Activated naive CD4-positive, alpha-beta T cell treated with anti-CD3 and anti-CD28 coated beads, Interleukin-2, amount 10 ng/mL, durations not matched to agents 7 days and 5 days (primary cell): ENCODE measurements around the gene RAD51B.

Experiments
- CTCF ChIA-PET: fragments of 350-600 bp; sonication (Branson Sonifier 250); formaldehyde crosslinking; loops from one replicate; lab custom pipeline; 2021; ENCODE audit warnings: antibody characterized with exemption; lab: Charles Lee
- DNase-seq: peaks from one replicate; pipeline ENCODE4 v3.0.0-alpha.2; 2020
- H3K27ac Mint-ChIP-seq: one replicate; pipeline ENCODE4 v1.8.0; 2021; ENCODE audit warnings: mild to moderate bottlenecking, moderate library complexity, mixed read lengths
- H3K27me3 Mint-ChIP-seq: one replicate; pipeline ENCODE4 v1.8.0; 2021; ENCODE audit warnings: mild to moderate bottlenecking, mixed read lengths
- H3K36me3 Mint-ChIP-seq: one replicate; pipeline ENCODE4 v1.8.0; 2021; ENCODE audit warnings: mixed read lengths
- H3K4me1 Mint-ChIP-seq: one replicate; pipeline ENCODE4 v1.8.0; 2021; ENCODE audit warnings: mixed read lengths
- H3K4me3 Mint-ChIP-seq: one replicate; pipeline ENCODE4 v1.8.0; 2021; ENCODE audit warnings: mild to moderate bottlenecking, moderate library complexity, mixed read lengths
- H3K9me3 Mint-ChIP-seq: one replicate; pipeline ENCODE4 v1.8.0; 2021; ENCODE audit warnings: mixed read lengths

Gene RAD51B

GRCh38 chr14:68564826-68565759 is 745.5 kb downstream of the RAD51B start:
- no peak overlapping the region for H3K4me3 Mint-ChIP-seq
- H3K27me3 Mint-ChIP-seq: peaks cover 4% of the 10 kb centered on the region
- H3K27ac Mint-ChIP-seq: no peak overlapping the region
- H3K9me3 Mint-ChIP-seq: no peaks in the 10 kb centered on the region
- DNase-seq: peak; percentile 62
- CTCF ChIA-PET: interaction anchor here (0.8 to 1.0 kb wide), 2 partner anchors 24 to 171 kb away, joined by 3 read pairs; no protein-coding TSS in a partner anchor
- no peaks in the 10 kb centered on the region for H3K36me3 Mint-ChIP-seq
- peaks cover 32% of the 10 kb centered on the region for H3K4me1 Mint-ChIP-seq

DNA sequence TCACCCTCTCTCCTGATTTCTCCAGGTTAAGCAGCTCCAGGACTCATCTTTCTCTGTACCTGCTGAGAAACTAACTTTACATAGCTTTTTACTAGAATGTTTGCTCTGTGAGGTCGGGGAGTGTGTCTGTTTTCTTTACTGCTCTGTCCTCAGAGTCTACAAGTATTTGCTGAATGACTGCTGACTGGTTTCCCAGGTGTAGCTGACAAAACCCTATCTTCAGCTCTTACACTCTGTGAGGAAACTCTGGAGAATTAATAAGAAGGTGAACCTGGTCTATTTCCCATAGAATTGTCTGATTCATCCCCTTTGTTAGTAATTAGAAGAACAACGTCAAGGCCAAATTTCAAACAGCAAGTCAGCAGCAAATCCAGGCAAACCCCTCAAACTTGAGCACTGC is 746.5 kb downstream of the RAD51B start:
- Mint-ChIP-seq H3K36me3 (no peaks in the 10 kb centered on the region), H3K9me3 (no peaks in the 10 kb centered on the region), H3K27me3 (peaks cover under 1% of the 10 kb centered on the region), H3K4me1 (peaks cover 32% of the 10 kb centered on the region), H3K4me3 (no peak overlapping the region), H3K27ac (no peak overlapping the region)
- CTCF ChIA-PET: interaction anchor here (0.8 kb wide), 1 partner anchor 23 kb away, joined by 3 read pairs; no protein-coding TSS in a partner anchor
- no peak for DNase-seq

DNA sequence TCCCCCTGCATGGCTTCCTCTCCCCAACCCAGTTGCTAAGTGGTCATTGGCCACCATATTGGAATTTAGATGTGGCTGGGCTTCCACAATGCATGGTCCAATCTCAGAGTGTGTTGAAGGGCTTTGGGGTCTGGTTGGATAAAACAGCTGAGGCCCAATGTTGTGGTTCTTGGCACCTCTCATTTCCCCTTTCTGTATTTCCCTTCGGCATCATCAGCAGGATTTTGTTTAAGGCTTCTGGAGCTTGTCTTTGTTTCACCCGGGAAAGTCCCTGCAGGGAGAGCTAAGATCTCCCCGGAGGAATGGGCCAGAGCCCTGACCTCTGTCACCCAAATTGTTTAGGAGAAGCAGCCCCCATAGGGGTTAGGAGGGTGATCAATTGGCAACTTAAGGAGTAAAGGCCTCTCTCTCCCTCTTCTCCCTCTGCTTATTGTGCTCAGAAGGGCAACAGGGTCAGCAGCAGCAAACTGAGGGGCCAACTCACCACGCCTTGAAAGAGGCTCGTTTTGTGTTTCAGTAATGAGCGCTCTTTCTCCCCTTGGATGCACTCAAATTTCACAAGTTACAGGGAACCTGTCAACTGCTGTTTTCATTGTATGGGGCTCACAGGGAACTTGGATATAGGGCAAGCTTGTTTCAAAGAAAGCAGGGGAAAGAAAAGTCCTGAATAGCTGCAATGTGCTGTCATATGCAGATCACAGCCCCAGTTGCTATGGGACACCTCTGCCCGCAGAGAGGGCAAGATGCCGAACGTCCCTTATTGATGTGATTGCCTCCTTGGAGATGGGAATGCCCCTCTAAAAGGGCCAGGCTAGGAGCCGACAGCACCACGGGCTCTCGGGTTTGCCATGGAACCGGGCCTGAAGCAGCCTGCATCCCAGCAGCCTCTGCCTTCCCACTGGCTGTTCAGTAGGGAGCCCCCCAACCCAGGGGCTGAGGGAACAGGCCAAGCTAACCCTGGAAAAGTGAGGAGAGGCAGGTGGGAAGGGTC is 749.6 kb downstream of the RAD51B start:
- H3K27ac Mint-ChIP-seq: no peak overlapping the region
- H3K4me1 Mint-ChIP-seq: peaks cover 18% of the 10 kb centered on the region
- no peak overlapping the region for H3K4me3 Mint-ChIP-seq
- CTCF ChIA-PET: no interaction called here
- H3K36me3 Mint-ChIP-seq: no peaks in the 10 kb centered on the region
- no peaks in the 10 kb centered on the region for H3K9me3 Mint-ChIP-seq
- DNase-seq: no peak
- no peaks in the 10 kb centered on the region for H3K27me3 Mint-ChIP-seq

GRCh38 chr14:68569970-68570409 is 750.4 kb downstream of the RAD51B start:
- Mint-ChIP-seq H3K4me1 (peaks cover 11% of the 10 kb centered on the region), H3K27me3 (no peaks in the 10 kb centered on the region), H3K4me3 (no peak overlapping the region), H3K9me3 (no peaks in the 10 kb centered on the region), H3K36me3 (no peaks in the 10 kb centered on the region), H3K27ac (no peak overlapping the region)
- CTCF ChIA-PET: no interaction called here
- DNase-seq: no peak

GRCh38 chr14:68571114-68571591 is 751.6 kb downstream of the RAD51B start:
- H3K4me3 Mint-ChIP-seq: no peak overlapping the region
- no peak for DNase-seq
- H3K27me3 Mint-ChIP-seq: peaks cover 3% of the 10 kb centered on the region
- no peaks in the 10 kb centered on the region for H3K9me3 Mint-ChIP-seq
- H3K36me3 Mint-ChIP-seq: no peaks in the 10 kb centered on the region
- H3K4me1 Mint-ChIP-seq: no peaks in the 10 kb centered on the region
- no peak overlapping the region for H3K27ac Mint-ChIP-seq
- CTCF ChIA-PET: interaction anchor here (1.6 kb wide), 1 partner anchor 37 kb away, joined by 3 read pairs; no protein-coding TSS in a partner anchor

DNA sequence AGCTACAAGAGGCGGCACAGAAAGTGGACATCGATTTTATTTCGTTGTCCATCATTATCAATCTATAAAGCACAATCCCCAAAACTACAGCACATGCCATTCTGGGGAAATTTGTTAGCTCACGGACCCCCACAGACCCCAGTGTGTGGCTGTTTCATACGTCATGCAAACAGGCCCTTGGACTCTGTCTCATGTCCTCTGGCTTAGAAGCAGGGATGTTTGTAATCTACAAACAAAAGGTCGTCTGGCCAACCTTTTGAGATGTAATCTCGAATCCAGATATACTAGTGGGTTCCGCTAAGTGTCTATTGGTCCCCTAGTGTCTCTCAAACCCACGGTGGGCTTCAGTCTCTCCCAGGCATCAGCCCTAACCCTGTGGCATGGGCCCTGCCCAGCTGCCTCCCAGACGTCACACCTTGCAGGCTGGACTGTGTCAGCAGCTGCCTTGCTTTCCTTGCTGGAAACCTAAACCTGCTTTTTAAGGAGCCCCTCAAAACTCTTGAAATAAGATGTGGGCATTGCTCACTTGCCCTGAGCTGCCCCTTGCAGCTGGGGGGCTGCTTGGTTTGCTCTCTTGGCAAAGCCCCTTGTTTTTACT is 752.4 kb downstream of the RAD51B start:
- Mint-ChIP-seq H3K4me3 (no peak overlapping the region), H3K9me3 (no peaks in the 10 kb centered on the region), H3K4me1 (no peaks in the 10 kb centered on the region), H3K27me3 (peaks cover 3% of the 10 kb centered on the region), H3K27ac (no peak overlapping the region), H3K36me3 (no peaks in the 10 kb centered on the region)
- no peak for DNase-seq
- CTCF ChIA-PET: interaction anchor here (1.6 kb wide), 1 partner anchor 36 kb away, joined by 3 read pairs; no protein-coding TSS in a partner anchor

- no peak overlapping the region for H3K4me3 Mint-ChIP-seq
- H3K4me1 Mint-ChIP-seq: no peaks in the 10 kb centered on the region
- no peaks in the 10 kb centered on the region for H3K36me3 Mint-ChIP-seq
- no peak overlapping the region for H3K27ac Mint-ChIP-seq
- CTCF ChIA-PET: no interaction called here
- no peak for DNase-seq
- no peaks in the 10 kb centered on the region for H3K9me3 Mint-ChIP-seq
- H3K27me3 Mint-ChIP-seq: peaks cover 3% of the 10 kb centered on the region
Measured at GRCh38 chr14:68573126-68573525, 753.5 kb downstream of the RAD51B start.

DNA sequence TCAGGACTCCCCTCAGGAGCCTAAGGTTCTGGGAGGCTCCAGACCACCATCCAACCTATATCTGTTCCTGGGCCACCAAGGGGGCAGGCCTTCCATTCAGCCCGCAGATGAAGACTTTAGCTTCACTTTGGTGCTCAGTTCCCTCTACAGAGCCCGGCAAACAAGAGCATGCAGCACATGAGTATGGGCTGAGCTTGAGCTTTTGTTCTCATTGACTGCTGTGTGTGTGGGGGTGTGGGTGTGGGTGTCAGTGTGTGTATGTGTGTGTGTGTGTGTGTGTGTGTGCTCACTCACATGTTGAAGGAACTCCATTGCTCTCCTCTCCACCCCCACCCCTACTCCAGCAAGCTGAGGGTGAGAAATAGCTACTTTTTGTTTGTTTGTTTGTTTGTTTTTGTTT is 754.1 kb downstream of the RAD51B start:
- no peak for DNase-seq
- Mint-ChIP-seq H3K27me3 (peaks cover 3% of the 10 kb centered on the region), H3K4me3 (no peak overlapping the region), H3K36me3 (no peaks in the 10 kb centered on the region), H3K4me1 (no peaks in the 10 kb centered on the region), H3K27ac (no peak overlapping the region), H3K9me3 (no peaks in the 10 kb centered on the region)
- CTCF ChIA-PET: no interaction called here

GRCh38 chr14:68574461-68574860 is 754.9 kb downstream of the RAD51B start:
- Mint-ChIP-seq H3K4me3 (no peak overlapping the region), H3K9me3 (no peaks in the 10 kb centered on the region), H3K27me3 (peaks cover 3% of the 10 kb centered on the region), H3K27ac (no peak overlapping the region), H3K36me3 (no peaks in the 10 kb centered on the region), H3K4me1 (no peaks in the 10 kb centered on the region)
- DNase-seq: no peak
- CTCF ChIA-PET: no interaction called here

GRCh38 chr14:68574906-68575305 is 755.3 kb downstream of the RAD51B start:
- Mint-ChIP-seq H3K27me3 (peaks cover 3% of the 10 kb centered on the region), H3K27ac (no peak overlapping the region), H3K4me3 (no peak overlapping the region), H3K9me3 (no peaks in the 10 kb centered on the region), H3K36me3 (no peaks in the 10 kb centered on the region), H3K4me1 (no peaks in the 10 kb centered on the region)
- CTCF ChIA-PET: no interaction called here
- no peak for DNase-seq

DNA sequence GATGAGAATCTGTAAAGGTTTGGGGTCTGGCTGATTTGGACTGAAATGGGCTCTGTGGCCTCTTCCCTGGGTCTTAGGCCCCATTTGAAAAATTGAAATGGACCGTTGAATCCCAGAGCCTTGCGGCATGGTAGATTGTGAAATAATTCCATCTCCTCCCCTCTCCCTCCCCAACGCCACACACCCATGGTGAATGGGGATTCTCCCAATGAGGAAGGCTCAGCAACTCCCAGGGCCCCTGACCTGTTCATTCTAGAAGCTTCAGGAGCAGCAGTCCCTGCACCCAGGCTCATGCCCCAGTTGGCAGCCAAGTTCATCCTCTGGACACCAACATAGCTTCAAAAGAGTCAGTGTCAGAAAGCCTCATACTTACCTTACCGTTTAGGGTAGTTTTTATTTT is 755.8 kb downstream of the RAD51B start:
- peaks cover 5% of the 10 kb centered on the region for H3K27me3 Mint-ChIP-seq
- no peaks in the 10 kb centered on the region for H3K9me3 Mint-ChIP-seq
- no peak for DNase-seq
- no peak overlapping the region for H3K4me3 Mint-ChIP-seq
- H3K27ac Mint-ChIP-seq: no peak overlapping the region
- CTCF ChIA-PET: no interaction called here
- H3K4me1 Mint-ChIP-seq: no peaks in the 10 kb centered on the region
- no peaks in the 10 kb centered on the region for H3K36me3 Mint-ChIP-seq

DNA sequence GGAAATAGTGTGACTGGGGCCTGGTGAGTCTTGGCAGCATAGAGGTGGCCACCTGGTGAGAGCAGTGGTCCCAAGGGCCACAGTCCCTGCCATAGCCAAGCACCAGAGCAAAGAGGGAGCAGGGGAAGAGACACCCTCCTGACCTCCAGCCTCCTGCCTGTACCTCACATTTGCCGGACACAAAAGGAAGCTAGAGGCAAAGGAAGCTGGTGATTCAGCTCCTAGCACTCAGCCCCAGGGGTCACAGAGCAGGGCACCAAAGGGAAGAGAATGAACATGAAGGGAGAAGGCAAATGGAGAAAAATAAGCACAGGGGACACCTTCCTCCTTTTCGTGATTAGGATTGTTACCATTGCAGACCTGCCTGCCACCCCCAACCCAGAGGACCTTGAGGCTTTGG is 756.5 kb downstream of the RAD51B start:
- CTCF ChIA-PET: no interaction called here

GRCh38 chr14:68576496-68577244 is 757.1 kb downstream of the RAD51B start:
- no peaks in the 10 kb centered on the region for H3K4me1 Mint-ChIP-seq
- CTCF ChIA-PET: no interaction called here
- no peaks in the 10 kb centered on the region for H3K9me3 Mint-ChIP-seq
- H3K4me3 Mint-ChIP-seq: no peak overlapping the region
- peaks cover 2% of the 10 kb centered on the region for H3K36me3 Mint-ChIP-seq
- H3K27ac Mint-ChIP-seq: no peak overlapping the region
- peaks cover 8% of the 10 kb centered on the region for H3K27me3 Mint-ChIP-seq
- DNase-seq: no peak

More for the DNA sequence above, 756.5 kb downstream of the RAD51B start:
- no peaks in the 10 kb centered on the region for H3K4me1 Mint-ChIP-seq
- H3K36me3 Mint-ChIP-seq: peaks cover 2% of the 10 kb centered on the region
- DNase-seq: no peak
- peaks cover 8% of the 10 kb centered on the region for H3K27me3 Mint-ChIP-seq
- H3K9me3 Mint-ChIP-seq: no peaks in the 10 kb centered on the region
- no peak overlapping the region for H3K4me3 Mint-ChIP-seq
- H3K27ac Mint-ChIP-seq: no peak overlapping the region
